ENCODE results near the gene PARD3B.

Gene PARD3B

GRCh38 chr2:205582366-205582765 lies 1037.1 kb downstream of the PARD3B start:
- Histone ChIP-seq H3K4me1 (ENCODE audit: low read length) (no peaks in the 10 kb centered on the region), H3K79me2 (ENCODE audit: low read length) (no peaks in the 10 kb centered on the region), H3K27me3 (replicated peaks; ENCODE audit: insufficient read depth, low read length) (no peaks in the 10 kb centered on the region), H3K9me2 (replicated peaks; ENCODE audit: insufficient read depth, low read length) (no peaks in the 10 kb centered on the region), H3K27ac (ENCODE audit: low read length) (no peak overlapping the region), H4K20me1 (ENCODE audit: insufficient read depth, low read length) (no peaks in the 10 kb centered on the region), H3K9ac (ENCODE audit: low read length) (no peak overlapping the region), H3F3A (ENCODE audit: insufficient read depth, low read length) (no peaks in the 10 kb centered on the region), H2AFZ (ENCODE audit: low read length) (no peak overlapping the region), H3K4me3 (ENCODE audit: low read length) (no peak overlapping the region), H3K9me3 (replicated peaks; ENCODE audit: insufficient read depth, low read length) (no peaks in the 10 kb centered on the region), H3K4me2 (ENCODE audit: low read depth, low read length) (no peak overlapping the region), H3K36me3 (replicated peaks; ENCODE audit: insufficient read depth, low read length) (no peaks in the 10 kb centered on the region)
- TF ChIP-seq EZH2phosphoT487 (IDR thresholded peaks at IDR 0.05; ENCODE audit: low read length) (no peak), EZH2 (optimal IDR thresholded peaks at IDR 0.05; ENCODE audit: low read depth, low read length) (no peak), CTCF (IDR thresholded peaks at IDR 0.05; ENCODE audit: low read length) (no peak)
- no peak for DNase-seq

GRCh38 chr2:205585449-205586383 lies 1040.4 kb downstream of the PARD3B start:
- Histone ChIP-seq H3K9me3 (replicated peaks; ENCODE audit: insufficient read depth, low read length) (no peaks in the 10 kb centered on the region), H3K79me2 (ENCODE audit: low read length) (no peaks in the 10 kb centered on the region), H4K20me1 (ENCODE audit: insufficient read depth, low read length) (no peaks in the 10 kb centered on the region), H3K9ac (ENCODE audit: low read length) (no peak overlapping the region), H3K4me1 (ENCODE audit: low read length) (no peaks in the 10 kb centered on the region), H3K36me3 (replicated peaks; ENCODE audit: insufficient read depth, low read length) (no peaks in the 10 kb centered on the region), H3K27me3 (replicated peaks; ENCODE audit: insufficient read depth, low read length) (no peaks in the 10 kb centered on the region), H3K9me2 (replicated peaks; ENCODE audit: insufficient read depth, low read length) (no peaks in the 10 kb centered on the region), H3K27ac (ENCODE audit: low read length) (no peak overlapping the region), H2AFZ (ENCODE audit: low read length) (no peak overlapping the region), H3K4me3 (ENCODE audit: low read length) (no peak overlapping the region), H3K4me2 (ENCODE audit: low read depth, low read length) (no peak overlapping the region), H3F3A (ENCODE audit: insufficient read depth, low read length) (no peaks in the 10 kb centered on the region)
- no peak for DNase-seq
- TF ChIP-seq EZH2phosphoT487 (IDR thresholded peaks at IDR 0.05; ENCODE audit: low read length): no peak
- TF ChIP-seq EZH2 (optimal IDR thresholded peaks at IDR 0.05; ENCODE audit: low read depth, low read length): no peak
- TF ChIP-seq CTCF (IDR thresholded peaks at IDR 0.05; ENCODE audit: low read length): no peak

- no peaks in the 10 kb centered on the region for H3K4me1 ChIP-seq (ENCODE audit: low read length)
- H3K27ac ChIP-seq (ENCODE audit: low read length): no peak overlapping the region
- H3K27me3 ChIP-seq (replicated peaks; ENCODE audit: insufficient read depth, low read length): no peaks in the 10 kb centered on the region
- DNase-seq: no peak
- H4K20me1 ChIP-seq (ENCODE audit: insufficient read depth, low read length): no peaks in the 10 kb centered on the region
- H3K36me3 ChIP-seq (replicated peaks; ENCODE audit: insufficient read depth, low read length): no peaks in the 10 kb centered on the region
- H2AFZ ChIP-seq (ENCODE audit: low read length): no peak overlapping the region
- H3K79me2 ChIP-seq (ENCODE audit: low read length): no peaks in the 10 kb centered on the region
- no peaks in the 10 kb centered on the region for H3K9me3 ChIP-seq (replicated peaks; ENCODE audit: insufficient read depth, low read length)
- TF ChIP-seq CTCF (IDR thresholded peaks at IDR 0.05; ENCODE audit: low read length) (no peak), EZH2phosphoT487 (IDR thresholded peaks at IDR 0.05; ENCODE audit: low read length) (no peak), EZH2 (optimal IDR thresholded peaks at IDR 0.05; ENCODE audit: low read depth, low read length) (no peak)
- no peak overlapping the region for H3K4me3 ChIP-seq (ENCODE audit: low read length)
- H3F3A ChIP-seq (ENCODE audit: insufficient read depth, low read length): no peaks in the 10 kb centered on the region
- no peak overlapping the region for H3K9ac ChIP-seq (ENCODE audit: low read length)
- no peak overlapping the region for H3K4me2 ChIP-seq (ENCODE audit: low read depth, low read length)
- no peaks in the 10 kb centered on the region for H3K9me2 ChIP-seq (replicated peaks; ENCODE audit: insufficient read depth, low read length)
Observed at GRCh38 chr2:205586626-205587025, 1041.4 kb downstream of the PARD3B start.

Measured in MM.1S (cell line).